GM23338 (cell line): ENCODE results near the gene SLC6A1. TPM values are rescaled to one million over a fixed set of nuclear protein-coding genes. Genes with fewer than 3 reads are reported as not detected.

ENCODE experiments used
- ATAC-seq: fragments of 200-7000 bp; cut with Tn5 transposase; 3 replicates; pipeline ENCODE4 v1.9.1; 2020
- DNase-seq: peaks from one replicate; pipeline ENCODE4 v3.0.0-alpha.2; 2015; ENCODE audit warnings: low spot score
- H2AFZ ChIP-seq: fragments of 200-600 bp; sonication (generic); 2 replicates; pipeline ENCODE4 v1.8.0; 2016; ENCODE audit warnings: antibody characterized with exemption, mild to moderate bottlenecking, moderate library complexity
- H3F3A ChIP-seq: fragments of 200-600 bp; sonication (generic); replicated peaks from 2 replicates; pipeline ENCODE4 v1.8.0; 2017; ENCODE audit warnings: antibody characterized with exemption, mixed run types, low read depth
- H3K27ac ChIP-seq: fragments of 200-600 bp; sonication (generic); 2 replicates; pipeline ENCODE4 v1.6.1; 2016; ENCODE audit warnings: low read depth
- H3K27me3 ChIP-seq: fragments of 200-600 bp; sonication (generic); 2 replicates; pipeline ENCODE4 v1.8.0; 2016; ENCODE audit warnings: mild to moderate bottlenecking, mixed run types, moderate library complexity; ENCODE audit not compliant: insufficient read depth
- H3K36me3 ChIP-seq: fragments of 200-600 bp; sonication (generic); 2 replicates; pipeline ENCODE4 v1.8.0; 2016; ENCODE audit warnings: mild to moderate bottlenecking; ENCODE audit not compliant: insufficient read depth
- H3K4me1 ChIP-seq: fragments of 200-600 bp; sonication (generic); 2 replicates; pipeline ENCODE4 v1.8.0; 2016; ENCODE audit warnings: mild to moderate bottlenecking, moderate library complexity; ENCODE audit not compliant: insufficient read depth
- H3K4me2 ChIP-seq: fragments of 200-600 bp; sonication (generic); 2 replicates; pipeline ENCODE4 v1.7.1; 2017; ENCODE audit warnings: mixed run types
- H3K4me3 ChIP-seq: fragments of 200-600 bp; sonication (generic); 2 replicates; pipeline ENCODE4 v1.6.1; 2016; ENCODE audit warnings: mixed run types
- H3K79me2 ChIP-seq: fragments of 200-600 bp; sonication (generic); replicated peaks from 2 replicates; pipeline ENCODE4 v1.8.0; 2017; ENCODE audit warnings: mild to moderate bottlenecking; ENCODE audit not compliant: insufficient read depth
- H3K9me2 ChIP-seq: fragments of 200-600 bp; sonication (generic); 2 replicates; pipeline ENCODE4 v1.8.0; 2017; ENCODE audit not compliant: insufficient read depth
- H4K20me1 ChIP-seq: fragments of 200-600 bp; sonication (generic); replicated peaks from 2 replicates; pipeline ENCODE4 v1.8.0; 2017; ENCODE audit warnings: mild to moderate bottlenecking; ENCODE audit not compliant: insufficient read depth
- H3K27ac Mint-ChIP-seq: 2 replicates; pipeline ENCODE4 v1.8.0; 2020; ENCODE audit warnings: inconsistent platforms, mild to moderate bottlenecking, moderate library complexity, mixed read lengths
- H3K27me3 Mint-ChIP-seq: 3 replicates; pipeline ENCODE4 v1.8.0; 2022; ENCODE audit warnings: low read depth, mild to moderate bottlenecking, moderate library complexity, mixed read lengths, inconsistent platforms; ENCODE audit not compliant: insufficient read depth, poor library complexity
- H3K36me3 Mint-ChIP-seq: 3 replicates; pipeline ENCODE4 v1.8.0; 2021; ENCODE audit warnings: low read depth, mild to moderate bottlenecking, inconsistent platforms, moderate library complexity, mixed read lengths
- H3K4me1 Mint-ChIP-seq: 3 replicates; pipeline ENCODE4 v1.8.0; 2020; ENCODE audit warnings: mild to moderate bottlenecking, inconsistent platforms, mixed read lengths
- H3K4me3 Mint-ChIP-seq: 3 replicates; pipeline ENCODE4 v1.8.0; 2021; ENCODE audit warnings: moderate library complexity, mild to moderate bottlenecking, inconsistent platforms, mixed read lengths
- H3K9me3 Mint-ChIP-seq: 3 replicates; pipeline ENCODE4 v1.8.0; 2020; ENCODE audit warnings: moderate library complexity, mild to moderate bottlenecking, inconsistent platforms, mixed read lengths
- CREB1 ChIP-seq: fragments of 250-450 bp; sonication (Bioruptor Pico); IDR thresholded peaks from 2 replicates; pipeline ENCODE4 v1.5.0; 2020; ENCODE audit warnings: low read depth, mild to moderate bottlenecking, moderate library complexity
- CTCF ChIP-seq, 2 experiments: fragments of 200-600 bp in 1 of 2; sonication (generic) in 1 of 2; conservative IDR thresholded peaks; 2 replicates each; pipeline versions ENCODE4 v1.5.1 to v1.6.1; 2016 to 2017; ENCODE audit warnings: antibody characterized with exemption in 2 of 2, low read depth in 2 of 2, mild to moderate bottlenecking in 2 of 2, moderate library complexity in 1 of 2
- ETS1 ChIP-seq: IDR thresholded peaks from 2 replicates; pipeline ENCODE4 v1.6.1; 2016; ENCODE audit warnings: antibody characterized with exemption
- EZH2 ChIP-seq: fragments of 200-600 bp; sonication (generic); IDR thresholded peaks from one replicate; pipeline ENCODE4 v1.8.0; 2017; ENCODE audit warnings: antibody characterized with exemption, mild to moderate bottlenecking, low read depth; ENCODE audit not compliant: unreplicated experiment
- EZH2phosphoT487 ChIP-seq: fragments of 200-600 bp; sonication (generic); IDR thresholded peaks from one replicate; pipeline ENCODE4 v1.8.1; 2018; ENCODE audit warnings: antibody characterized with exemption; ENCODE audit not compliant: unreplicated experiment
- JUNB ChIP-seq: IDR thresholded peaks from one replicate; pipeline ENCODE4 v1.6.1; 2016; ENCODE audit warnings: antibody characterized with exemption; ENCODE audit not compliant: unreplicated experiment
- NANOG ChIP-seq: IDR thresholded peaks from 2 replicates; pipeline ENCODE4 v1.6.1; 2016; ENCODE audit warnings: antibody characterized with exemption, borderline replicate concordance
- POLR2AphosphoS5 ChIP-seq: IDR thresholded peaks from 2 replicates; pipeline ENCODE4 v1.6.1; 2016; ENCODE audit warnings: antibody characterized with exemption, low read depth
- REST ChIP-seq: IDR thresholded peaks from one replicate; pipeline ENCODE4 v1.6.1; 2018; ENCODE audit warnings: antibody characterized with exemption; ENCODE audit not compliant: unreplicated experiment
- STAT1 ChIP-seq: IDR thresholded peaks from one replicate; pipeline ENCODE4 v1.6.1; 2016; ENCODE audit warnings: antibody characterized with exemption; ENCODE audit not compliant: unreplicated experiment
- ZNF114 ChIP-seq: fragments of 250-450 bp; sonication (Bioruptor Pico); IDR thresholded peaks from 2 replicates; pipeline ENCODE4 v1.5.0; 2020; ENCODE audit warnings: mild to moderate bottlenecking, moderate library complexity
- ZNF331 ChIP-seq: fragments of 250-450 bp; sonication (Bioruptor Pico); IDR thresholded peaks from 2 replicates; pipeline ENCODE4 v1.5.0; 2020; ENCODE audit warnings: low read depth, mild to moderate bottlenecking, moderate library complexity
- ZNF462 ChIP-seq: fragments of 250-450 bp; sonication (Bioruptor Pico); IDR thresholded peaks from 2 replicates; pipeline ENCODE4 v1.5.0; 2020; ENCODE audit warnings: mild to moderate bottlenecking, moderate library complexity
- polyA plus RNA-seq: library from polyadenylated mRNA; unstranded; fragments of >200 nt; fragmentation: Nextera tagmentation; extraction: Ambion mirVana; gene quantifications from 2 replicates; pipeline ENCODE4 v1.2.1, GENCODE V29; 2016
- total RNA-seq: library from RNA; depleted of rRNA; stranded (reverse); fragments of >200 nt; shearing (Covaris generic); gene quantifications from 2 replicates; pipeline ENCODE4 v1.2.3, GENCODE V29; 2014

Gene SLC6A1
- total and polyA plus RNA-seq, 2 experiments from 2014 or later: 0.16 to 0.28 TPM

- H3K4me3 ChIP-seq: no peak overlapping the region
- Mint-ChIP-seq H3K4me1 (peaks cover 16% of the 10 kb centered on the region), H3K27me3 (peaks cover 6% of the 10 kb centered on the region), H3K9me3 (no peaks in the 10 kb centered on the region), H3K36me3 (no peaks in the 10 kb centered on the region), H3K4me3 (no peak overlapping the region), H3K27ac (no peak overlapping the region)
- no peaks in the 10 kb centered on the region for H4K20me1 ChIP-seq
- ATAC-seq (no peak), DNase-seq (no peak)
- no peaks in the 10 kb centered on the region for H3F3A ChIP-seq
- TF ChIP-seq NANOG (no peak), EZH2phosphoT487 (no peak), ZNF114 (CRISPR knock-in tag) (no peak), CREB1 (CRISPR knock-in tag) (no peak), POLR2AphosphoS5 (no peak), ZNF462 (CRISPR knock-in tag) (no peak), ETS1 (no peak), EZH2 (no peak), JUNB (no peak), STAT1 (no peak), ZNF331 (CRISPR knock-in tag) (no peak), REST (no peak), CTCF (conservative IDR thresholded peaks at IDR 0.05; ENCODE audit: low read depth in 2 of 2) (no peak)
- peaks cover 12% of the 10 kb centered on the region; the same call in 1 of the 2 replicates for H3K4me1 ChIP-seq
- H2AFZ ChIP-seq: no peak overlapping the region
- H3K27ac ChIP-seq: no peak overlapping the region
- H3K79me2 ChIP-seq: no peaks in the 10 kb centered on the region
- no peak overlapping the region for H3K4me2 ChIP-seq
- H3K27me3 ChIP-seq: no peaks in the 10 kb centered on the region
- no peaks in the 10 kb centered on the region for H3K9me2 ChIP-seq
- H3K36me3 ChIP-seq: no peaks in the 10 kb centered on the region
These were observed 13.2 kb downstream of the SLC6A1 start for GRCh38 chr3:11005686-11006256.
